Neural cell (in vitro differentiated cells): ENCODE data around the gene SCGB1C2. TPM values are rescaled to one million over a fixed set of nuclear protein-coding genes. Genes with fewer than 3 reads are reported as not detected.

ENCODE experiments used
- H2AFZ ChIP-seq: fragments of 200-600, 300-800 bp; sonication (generic), shearing (Covaris generic); 2 replicates; pipeline ENCODE4 v1.6.0; 2014; ENCODE audit warnings: low read depth, mild to moderate bottlenecking, antibody characterized with exemption, low read length, moderate library complexity
- H3F3A ChIP-seq: fragments of 200-600 bp; shearing (Covaris generic); 2 replicates; pipeline ENCODE4 v1.6.1; 2016; ENCODE audit warnings: mild to moderate bottlenecking, moderate library complexity, mixed read lengths, antibody characterized with exemption, low read length; ENCODE audit not compliant: insufficient read depth, poor library complexity, severe bottlenecking
- H3K27ac ChIP-seq: fragments of 200-600, 300-800 bp; sonication (generic), shearing (Covaris generic); 2 replicates; pipeline ENCODE4 v1.5.1; 2014; ENCODE audit warnings: mild to moderate bottlenecking, low read length, moderate library complexity
- H3K27me3 ChIP-seq: fragments of 300-800, 200-600 bp; sonication (generic), shearing (Covaris generic); 2 replicates; pipeline ENCODE4 v1.6.0; 2014; ENCODE audit warnings: mild to moderate bottlenecking, low read depth, low read length, moderate library complexity; ENCODE audit not compliant: insufficient read depth
- H3K36me3 ChIP-seq: fragments of 300-800, 200-600 bp; sonication (generic), shearing (Covaris generic); 2 replicates; pipeline ENCODE4 v1.5.1; 2014; ENCODE audit warnings: mild to moderate bottlenecking, antibody characterized with exemption, low read length, moderate library complexity; ENCODE audit not compliant: insufficient read depth
- H3K4me2 ChIP-seq: fragments of 300-800, 200-600 bp; sonication (generic), shearing (Covaris generic); 2 replicates; pipeline ENCODE4 v1.6.0; 2014; ENCODE audit warnings: mild to moderate bottlenecking, low read length
- H3K4me3 ChIP-seq: fragments of 300-800, 200-600 bp; sonication (generic), shearing (Covaris generic); 2 replicates; pipeline ENCODE4 v1.5.1; 2014; ENCODE audit warnings: mild to moderate bottlenecking, low read length, moderate library complexity
- H3K79me2 ChIP-seq: fragments of 200-600 bp; shearing (Covaris generic); replicated peaks from 2 replicates; pipeline ENCODE4 v1.6.0; 2014; ENCODE audit warnings: mild to moderate bottlenecking, low read length, moderate library complexity; ENCODE audit not compliant: insufficient read depth
- H3K9ac ChIP-seq: fragments of 300-800, 200-600 bp; sonication (generic), shearing (Covaris generic); 2 replicates; pipeline ENCODE4 v1.6.1; 2016; ENCODE audit warnings: mild to moderate bottlenecking, low read length, mixed read lengths
- H3K9me2 ChIP-seq: fragments of 200-600 bp; shearing (Covaris generic); 2 replicates; pipeline ENCODE4 v1.6.1; 2016; ENCODE audit warnings: mild to moderate bottlenecking, low read length, mixed read lengths; ENCODE audit not compliant: insufficient read depth
- H3K9me3 ChIP-seq: fragments of 200-600, 300-800 bp; sonication (generic), shearing (Covaris generic); 2 replicates; pipeline ENCODE4 v1.6.1; 2016; ENCODE audit warnings: mild to moderate bottlenecking, mixed run types, low read length, moderate library complexity, mixed read lengths
- H4K20me1 ChIP-seq: fragments of 200-600 bp; shearing (Covaris generic); 2 replicates; pipeline ENCODE4 v1.6.1; 2016; ENCODE audit warnings: mild to moderate bottlenecking, mixed run types; ENCODE audit not compliant: insufficient read depth
- EP300 ChIP-seq: fragments of 450-650 bp; conservative IDR thresholded peaks from 2 replicates; pipeline ENCODE4 v1.6.1; 2014; ENCODE audit warnings: antibody characterized with exemption, mild to moderate bottlenecking, moderate library complexity; ENCODE audit not compliant: poor library complexity, severe bottlenecking
- EZH2 ChIP-seq: fragments of 200-600, 300-800 bp; shearing (Covaris generic), sonication (generic); IDR thresholded peaks from 2 replicates; pipeline ENCODE4 v1.6.1; 2014; ENCODE audit warnings: antibody characterized with exemption, low read length, borderline replicate concordance, mild to moderate bottlenecking; ENCODE audit not compliant: insufficient read depth, poor library complexity, severe bottlenecking
- MXI1 ChIP-seq: fragments of 450-650 bp; conservative IDR thresholded peaks from 2 replicates; pipeline ENCODE4 v1.6.1; 2014; ENCODE audit warnings: antibody characterized with exemption, mild to moderate bottlenecking; ENCODE audit not compliant: poor library complexity, severe bottlenecking
- POLR2AphosphoS5 ChIP-seq: IDR thresholded peaks from 2 replicates; pipeline ENCODE4 v1.6.1; 2012
- RAD21 ChIP-seq: fragments of 450-650 bp; conservative IDR thresholded peaks from 2 replicates; pipeline ENCODE4 v1.6.1; 2014; ENCODE audit warnings: antibody characterized with exemption, mild to moderate bottlenecking, moderate library complexity
- SMC3 ChIP-seq: fragments of 450-650 bp; conservative IDR thresholded peaks from 2 replicates; pipeline ENCODE4 v1.6.1; 2014; ENCODE audit warnings: antibody characterized with exemption, mild to moderate bottlenecking, moderate library complexity; ENCODE audit not compliant: poor library complexity
- TAF1 ChIP-seq: IDR thresholded peaks from 2 replicates; pipeline ENCODE4 v1.6.1; 2012; ENCODE audit warnings: low read depth
- polyA plus RNA-seq: library from polyadenylated mRNA; depleted of rRNA; stranded (reverse); fragments of >200 nt; gene quantifications from 2 replicates; pipeline ENCODE4 v1.2.3, GENCODE V29; 2014
- TF ChIP-seq, protein P1 (sequence below): IDR thresholded peaks from 2 replicates; pipeline ENCODE4 v1.6.1; 2012; ENCODE audit warnings: borderline replicate concordance
- TF ChIP-seq, protein P2 (sequence below): fragments of 450-650 bp; IDR thresholded peaks from 2 replicates; pipeline ENCODE4 v1.5.1; 2014; ENCODE audit warnings: antibody characterized with exemption, mild to moderate bottlenecking, moderate library complexity; ENCODE audit not compliant: poor library complexity, severe bottlenecking

The SCGB1C2 gene
- polyA plus RNA-seq, 1 donor from 2014 or later, result not detected

DNA sequence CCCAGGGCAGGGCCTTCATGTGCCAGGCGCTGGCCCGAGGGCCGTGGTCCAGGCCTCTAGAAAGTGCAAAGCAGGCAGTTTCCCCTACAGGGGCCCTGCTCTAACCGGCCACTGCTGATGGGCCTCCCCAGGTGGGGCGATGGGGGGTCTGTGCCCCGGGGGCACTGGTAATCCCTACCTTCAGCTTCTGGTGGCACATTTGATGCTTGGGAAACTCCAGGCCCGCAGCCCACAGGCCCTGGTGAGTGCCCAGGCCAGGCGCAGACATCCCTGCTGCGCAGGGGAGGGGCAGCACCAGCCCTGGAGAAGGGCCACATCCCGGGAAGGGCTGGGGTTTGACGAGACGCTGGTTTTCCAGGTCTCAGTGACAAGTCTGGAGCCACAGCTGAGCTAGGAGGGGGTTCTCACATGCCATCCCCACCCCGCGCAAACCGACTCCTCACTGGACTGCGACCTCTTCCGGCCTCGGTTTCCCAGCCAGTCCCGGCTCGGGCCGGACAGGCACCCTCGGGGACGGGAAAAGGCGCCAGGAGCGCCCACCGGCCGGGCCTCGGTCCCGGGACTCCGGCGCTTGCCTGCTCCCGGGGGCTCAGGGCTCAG is 42.5 kb downstream of the SCGB1C2 start:
- Histone ChIP-seq H3K9me2 (no peaks in the 10 kb centered on the region), H3K36me3 (no peaks in the 10 kb centered on the region), H3K9ac (peak overlapping the region; percentile 54), H3K4me2 (no peak overlapping the region), H3K27me3 (peaks cover 36% of the 10 kb centered on the region), H4K20me1 (no peaks in the 10 kb centered on the region), H3K4me3 (peak overlapping the region; percentile 65), H3F3A (no peaks in the 10 kb centered on the region), H3K27ac (no peak overlapping the region), H2AFZ (no peak overlapping the region), H3K79me2 (no peaks in the 10 kb centered on the region), H3K9me3 (no peaks in the 10 kb centered on the region)
- TF ChIP-seq RAD21 (no peak), POLR2AphosphoS5 (no peak), EZH2 (no peak), EP300 (no peak), SMC3 (no peak), MXI1 (no peak), TAF1 (no peak)
- TF ChIP-seq, protein P1, sequence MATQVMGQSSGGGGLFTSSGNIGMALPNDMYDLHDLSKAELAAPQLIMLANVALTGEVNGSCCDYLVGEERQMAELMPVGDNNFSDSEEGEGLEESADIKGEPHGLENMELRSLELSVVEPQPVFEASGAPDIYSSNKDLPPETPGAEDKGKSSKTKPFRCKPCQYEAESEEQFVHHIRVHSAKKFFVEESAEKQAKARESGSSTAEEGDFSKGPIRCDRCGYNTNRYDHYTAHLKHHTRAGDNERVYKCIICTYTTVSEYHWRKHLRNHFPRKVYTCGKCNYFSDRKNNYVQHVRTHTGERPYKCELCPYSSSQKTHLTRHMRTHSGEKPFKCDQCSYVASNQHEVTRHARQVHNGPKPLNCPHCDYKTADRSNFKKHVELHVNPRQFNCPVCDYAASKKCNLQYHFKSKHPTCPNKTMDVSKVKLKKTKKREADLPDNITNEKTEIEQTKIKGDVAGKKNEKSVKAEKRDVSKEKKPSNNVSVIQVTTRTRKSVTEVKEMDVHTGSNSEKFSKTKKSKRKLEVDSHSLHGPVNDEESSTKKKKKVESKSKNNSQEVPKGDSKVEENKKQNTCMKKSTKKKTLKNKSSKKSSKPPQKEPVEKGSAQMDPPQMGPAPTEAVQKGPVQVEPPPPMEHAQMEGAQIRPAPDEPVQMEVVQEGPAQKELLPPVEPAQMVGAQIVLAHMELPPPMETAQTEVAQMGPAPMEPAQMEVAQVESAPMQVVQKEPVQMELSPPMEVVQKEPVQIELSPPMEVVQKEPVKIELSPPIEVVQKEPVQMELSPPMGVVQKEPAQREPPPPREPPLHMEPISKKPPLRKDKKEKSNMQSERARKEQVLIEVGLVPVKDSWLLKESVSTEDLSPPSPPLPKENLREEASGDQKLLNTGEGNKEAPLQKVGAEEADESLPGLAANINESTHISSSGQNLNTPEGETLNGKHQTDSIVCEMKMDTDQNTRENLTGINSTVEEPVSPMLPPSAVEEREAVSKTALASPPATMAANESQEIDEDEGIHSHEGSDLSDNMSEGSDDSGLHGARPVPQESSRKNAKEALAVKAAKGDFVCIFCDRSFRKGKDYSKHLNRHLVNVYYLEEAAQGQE, result no peak
- TF ChIP-seq, protein P2, sequence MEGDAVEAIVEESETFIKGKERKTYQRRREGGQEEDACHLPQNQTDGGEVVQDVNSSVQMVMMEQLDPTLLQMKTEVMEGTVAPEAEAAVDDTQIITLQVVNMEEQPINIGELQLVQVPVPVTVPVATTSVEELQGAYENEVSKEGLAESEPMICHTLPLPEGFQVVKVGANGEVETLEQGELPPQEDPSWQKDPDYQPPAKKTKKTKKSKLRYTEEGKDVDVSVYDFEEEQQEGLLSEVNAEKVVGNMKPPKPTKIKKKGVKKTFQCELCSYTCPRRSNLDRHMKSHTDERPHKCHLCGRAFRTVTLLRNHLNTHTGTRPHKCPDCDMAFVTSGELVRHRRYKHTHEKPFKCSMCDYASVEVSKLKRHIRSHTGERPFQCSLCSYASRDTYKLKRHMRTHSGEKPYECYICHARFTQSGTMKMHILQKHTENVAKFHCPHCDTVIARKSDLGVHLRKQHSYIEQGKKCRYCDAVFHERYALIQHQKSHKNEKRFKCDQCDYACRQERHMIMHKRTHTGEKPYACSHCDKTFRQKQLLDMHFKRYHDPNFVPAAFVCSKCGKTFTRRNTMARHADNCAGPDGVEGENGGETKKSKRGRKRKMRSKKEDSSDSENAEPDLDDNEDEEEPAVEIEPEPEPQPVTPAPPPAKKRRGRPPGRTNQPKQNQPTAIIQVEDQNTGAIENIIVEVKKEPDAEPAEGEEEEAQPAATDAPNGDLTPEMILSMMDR, result no peak

DNA sequence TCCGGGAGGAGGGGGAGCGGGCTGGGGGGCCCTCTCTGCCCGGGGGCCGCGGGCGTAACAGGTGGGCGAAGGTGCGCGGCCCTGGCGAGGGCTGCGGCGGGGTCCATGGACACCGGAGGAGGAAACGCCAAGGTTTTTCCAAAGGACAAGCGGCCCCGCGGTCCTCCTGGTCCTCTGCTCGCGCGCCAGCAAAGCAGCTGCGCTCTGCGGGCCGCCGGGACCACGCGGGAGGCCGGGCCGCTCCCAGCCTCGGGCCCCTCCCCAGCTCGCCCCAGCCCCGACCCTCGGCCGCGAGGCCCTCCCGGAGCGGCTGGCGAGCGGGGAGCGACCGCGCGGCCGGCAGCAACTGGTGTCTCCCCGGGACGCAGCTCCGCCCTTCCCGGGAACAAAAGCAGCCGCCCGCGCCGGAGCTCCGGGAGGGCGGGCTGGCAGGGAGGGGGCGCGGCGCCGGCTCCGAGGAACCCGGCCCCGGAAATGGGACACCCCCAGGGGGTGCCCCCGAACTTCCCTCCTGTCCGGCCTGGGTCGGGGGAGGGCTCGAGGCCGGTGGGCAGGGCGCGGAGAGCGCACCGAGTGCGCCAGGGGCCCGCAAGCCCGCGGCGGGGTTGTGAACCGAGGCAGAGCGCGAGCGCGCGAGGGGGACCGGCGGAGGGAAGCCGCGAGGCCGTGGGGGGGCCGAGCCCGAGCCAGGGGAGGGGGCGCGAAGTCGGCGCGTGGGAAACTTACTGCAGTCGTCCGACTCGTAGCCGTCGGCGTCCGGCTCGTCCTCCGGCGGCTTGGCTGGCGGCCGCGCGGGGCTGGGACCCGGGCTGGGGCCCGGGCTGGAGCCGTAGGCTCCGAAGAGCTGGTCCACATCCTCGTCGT is 43.2 kb downstream of the SCGB1C2 start:
- no peak overlapping the region for H3K4me2 ChIP-seq
- H3K36me3 ChIP-seq, result no peaks in the 10 kb centered on the region
- no peak for TF ChIP-seq EP300
- no peak for TF ChIP-seq TAF1
- peak; percentile 12 for TF ChIP-seq EZH2
- TF ChIP-seq POLR2AphosphoS5, result no peak
- H4K20me1 ChIP-seq, result no peaks in the 10 kb centered on the region
- H3K9me3 ChIP-seq, result no peaks in the 10 kb centered on the region
- H3K79me2 ChIP-seq, result no peaks in the 10 kb centered on the region
- H3K9ac ChIP-seq, result peak overlapping the region; percentile 54
- H3K27me3 ChIP-seq, result peaks cover 40% of the 10 kb centered on the region
- peak overlapping the region; percentile 65 for H3K4me3 ChIP-seq
- no peak overlapping the region for H2AFZ ChIP-seq
- H3K27ac ChIP-seq, result no peak overlapping the region
- H3F3A ChIP-seq, result no peaks in the 10 kb centered on the region
- no peaks in the 10 kb centered on the region for H3K9me2 ChIP-seq
